NCI-H2107 treated with DMSO at 0.1 percent for 48 hours (cell line): ENCODE results near the gene INTS14.

Experiments
- DNase-seq: peaks from one replicate; lab custom pipeline; 2025; ENCODE audit not compliant: unreplicated experiment; lab: John Stamatoyannopoulos, UW

The INTS14 gene

DNA sequence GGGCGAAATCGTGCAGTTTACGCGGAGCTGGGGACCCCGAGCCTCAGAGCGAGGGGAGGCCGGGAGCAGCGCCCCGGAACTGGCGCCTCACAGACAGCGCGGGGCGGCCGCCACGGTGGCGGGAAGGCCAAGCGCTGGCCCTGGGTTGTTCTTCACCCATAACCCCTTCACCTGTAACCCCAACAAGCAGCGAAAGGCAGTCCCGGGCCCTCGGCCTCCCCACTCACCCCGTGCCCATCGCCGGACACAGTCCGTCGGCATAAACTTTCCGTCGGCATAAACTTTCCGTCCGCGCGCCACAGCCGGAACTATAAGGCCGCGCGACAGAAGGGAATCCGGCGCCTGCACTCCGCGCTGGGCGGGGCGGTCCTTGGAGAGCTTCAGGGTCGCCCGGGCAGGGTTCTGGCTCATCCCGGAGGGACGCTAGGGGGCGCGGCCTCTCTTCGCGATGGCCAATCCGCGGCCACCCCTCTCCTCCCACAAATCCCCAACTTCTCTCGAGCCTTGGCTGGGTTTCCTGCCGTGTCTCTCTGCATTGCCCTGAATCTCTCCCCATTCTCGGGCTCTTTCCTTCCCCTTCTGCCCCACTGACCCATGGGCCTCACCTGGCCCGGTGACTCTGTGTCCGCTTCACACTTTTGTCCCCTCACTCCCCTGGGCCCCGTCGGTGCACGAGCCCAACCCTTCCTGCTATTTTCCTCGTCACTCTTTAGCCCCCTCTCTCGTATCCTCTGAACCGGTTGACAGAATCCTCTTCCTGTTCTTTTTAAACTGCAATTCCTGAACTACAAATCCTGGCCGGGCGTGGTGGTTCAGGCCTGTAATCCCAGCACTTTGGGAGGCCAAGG is at the start of gene INTS14:
Gene INTS14 (minus strand): TSS at position 261 of the 848 bp plus-strand sequence. CDS start 3,751 bp downstream, outside the sequence.
- DNase-seq: peak; percentile 62

DNA sequence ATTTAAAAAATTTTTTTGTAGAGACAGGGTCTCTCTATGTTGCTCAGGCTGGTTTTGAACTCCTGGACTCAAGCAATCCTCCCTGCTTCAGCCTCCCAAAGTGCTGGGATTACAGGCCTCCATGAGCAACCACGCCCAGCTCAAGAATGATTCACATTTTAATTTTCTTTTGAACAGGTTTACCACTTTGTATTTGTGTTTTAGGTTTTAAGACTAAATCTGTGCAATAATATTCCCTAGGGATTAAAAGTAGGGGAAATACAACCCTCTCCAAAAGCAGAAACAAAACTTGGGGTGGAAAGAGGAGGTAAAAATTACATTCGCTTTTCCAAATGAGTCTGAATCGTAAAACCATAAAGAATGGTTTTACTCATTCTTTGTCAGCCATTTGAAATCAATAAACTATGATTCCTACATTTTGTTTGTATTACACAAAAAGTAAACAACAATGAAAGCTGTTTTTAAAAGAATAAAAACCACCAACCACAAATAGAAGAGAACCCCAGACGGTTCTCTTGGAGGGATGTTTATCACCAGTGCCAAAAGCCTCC is 48.6 kb upstream of the INTS14 start:
- DNase-seq: no peak

DNA sequence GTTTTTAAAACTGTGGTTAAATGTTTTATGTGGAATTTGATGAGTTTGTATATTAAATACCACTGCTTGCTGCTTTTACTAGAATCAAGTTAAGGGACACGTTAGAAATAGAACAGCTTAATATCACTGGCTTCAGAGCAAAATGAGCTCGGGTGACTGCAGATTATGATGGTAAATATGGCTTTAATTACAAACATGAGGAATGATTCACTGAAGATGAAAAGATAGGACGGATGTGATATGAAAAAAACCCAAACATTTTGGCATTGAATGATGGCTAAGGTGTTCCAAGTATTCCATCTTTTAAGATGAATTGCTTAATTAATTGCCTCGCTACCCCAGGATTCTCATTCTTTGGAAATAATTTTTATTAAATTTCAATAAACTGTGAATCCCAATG is 44.5 kb upstream of the INTS14 start:
- DNase-seq: no peak

DNA sequence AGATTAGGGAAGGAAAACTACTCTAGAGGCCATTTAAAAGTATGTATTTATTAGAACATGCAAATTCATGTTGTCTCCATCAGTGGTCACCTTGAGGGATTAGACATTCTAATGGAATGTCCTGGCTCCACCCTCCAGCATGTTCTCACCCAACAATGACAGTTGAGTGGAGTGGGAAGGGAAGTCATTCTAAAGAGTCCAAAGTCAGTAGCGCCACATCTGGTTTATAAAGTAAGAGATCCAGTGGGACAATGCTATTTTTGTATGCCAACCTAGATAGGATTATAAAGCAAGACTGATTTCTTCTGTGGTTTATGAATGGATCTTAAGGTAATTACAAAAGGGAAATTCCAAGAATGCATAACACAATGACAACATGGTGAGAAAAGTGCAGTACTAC is 44.1 kb upstream of the INTS14 start:
- DNase-seq: no peak

DNA sequence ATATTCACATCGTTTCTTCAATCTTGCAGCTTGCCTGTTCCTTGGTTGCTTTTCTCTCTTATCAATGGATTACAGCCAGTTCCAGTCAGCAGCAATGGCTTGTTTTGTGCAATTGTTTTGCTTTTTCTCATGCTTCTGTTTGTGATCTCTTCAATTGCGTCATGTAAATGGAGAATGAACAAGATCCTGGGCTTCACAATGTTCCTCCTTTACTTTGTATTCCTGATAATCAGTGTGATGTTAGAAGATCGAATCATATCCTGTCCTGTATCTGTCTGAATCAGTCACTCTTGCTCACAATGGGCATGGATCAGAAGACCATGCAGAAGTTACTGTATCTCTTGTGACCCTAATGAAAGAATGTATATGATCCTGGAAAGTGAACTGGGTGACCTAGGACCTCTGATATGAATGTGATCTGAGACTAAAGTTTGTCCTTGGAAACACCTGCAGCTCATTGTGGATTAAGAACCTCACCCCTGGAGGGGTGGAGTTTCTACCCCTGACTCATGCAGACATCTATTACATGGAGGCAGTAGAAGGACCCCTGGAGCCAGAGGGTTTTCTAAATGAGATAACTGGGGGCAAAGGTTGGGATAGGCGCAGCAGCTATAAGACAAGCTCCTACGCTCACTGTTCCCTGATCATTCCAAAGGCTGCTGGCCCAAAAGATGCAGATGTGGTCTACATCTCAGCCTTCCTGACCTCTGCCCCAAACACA is 43.0 kb upstream of the INTS14 start:
- no peak for DNase-seq

DNA sequence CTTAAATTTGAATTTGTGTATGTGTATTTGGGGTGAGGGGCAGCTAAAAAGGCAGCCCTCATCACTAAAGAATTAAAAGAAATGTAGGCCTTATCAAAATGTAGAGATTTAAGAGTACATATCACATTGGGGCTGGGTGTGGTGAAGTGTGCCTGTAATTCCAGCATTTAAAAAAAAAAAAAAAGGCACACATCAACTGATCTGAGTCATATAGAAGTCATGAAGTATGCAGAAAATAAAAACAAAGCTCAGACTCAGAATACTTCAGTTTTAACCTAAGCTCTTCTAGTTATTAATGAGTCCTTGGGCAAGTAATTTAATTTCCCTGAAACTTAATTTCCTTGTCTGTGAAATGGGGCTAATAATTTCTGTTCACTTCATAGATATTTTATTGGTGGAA is 42.4 kb upstream of the INTS14 start:
- DNase-seq: no peak

DNA sequence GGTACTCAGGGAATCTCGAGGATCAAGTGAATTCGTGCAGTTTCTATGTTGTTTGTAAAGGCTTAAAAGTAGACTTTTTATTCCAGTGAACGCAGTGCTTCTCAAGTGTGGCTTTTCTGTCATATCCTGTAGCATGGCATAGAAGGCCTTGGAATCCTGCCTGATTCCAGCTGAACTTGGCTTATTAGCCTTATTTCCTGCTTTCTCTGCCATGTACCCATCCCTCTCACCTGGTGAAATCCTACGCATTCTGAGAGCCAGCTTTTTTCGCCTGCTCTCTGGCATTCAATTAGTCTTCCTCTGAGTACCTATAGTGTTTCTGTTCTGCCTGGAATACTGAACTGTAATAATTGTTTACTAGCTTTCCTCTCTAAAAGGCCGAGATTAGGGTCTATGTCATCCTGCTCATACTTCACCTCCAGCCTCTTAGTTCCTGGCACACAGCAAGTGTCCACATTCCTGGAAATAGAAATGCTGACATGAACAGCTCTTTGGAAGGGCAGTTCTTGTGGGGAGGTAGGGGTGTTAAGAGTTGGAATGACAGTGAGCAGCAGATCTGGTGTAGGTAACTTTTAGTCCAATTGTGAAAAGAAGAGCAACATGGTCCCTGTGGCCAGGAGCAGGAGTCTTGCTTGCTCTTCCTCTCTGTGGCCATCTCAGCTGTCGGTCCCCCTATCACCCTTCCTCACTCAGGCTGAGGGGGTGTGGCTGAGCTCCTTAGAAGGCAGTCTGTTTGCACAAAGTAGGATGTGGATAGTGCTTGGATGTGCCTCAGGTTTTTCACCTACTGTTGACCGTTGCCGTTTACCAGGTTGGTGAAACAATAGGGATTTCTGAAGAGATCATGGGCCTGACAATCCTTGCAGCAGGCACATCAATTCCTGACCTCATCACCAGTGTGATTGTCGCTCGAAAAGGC is 41.2 kb upstream of the INTS14 start:
- DNase-seq: no peak

DNA sequence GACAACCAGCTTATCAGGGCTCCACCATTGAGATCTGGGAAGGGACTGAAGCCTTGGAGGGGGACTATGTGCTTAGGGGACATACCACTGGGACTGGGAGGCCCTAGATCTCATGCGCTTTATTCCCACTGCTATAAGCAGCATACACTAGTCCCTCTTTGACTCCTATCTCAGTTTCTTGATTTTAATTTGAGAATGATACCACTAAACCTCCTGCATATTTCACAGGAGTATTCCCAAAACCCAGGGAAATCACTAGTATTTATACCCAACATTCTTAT is 40.1 kb upstream of the INTS14 start:
- no peak for DNase-seq

DNA sequence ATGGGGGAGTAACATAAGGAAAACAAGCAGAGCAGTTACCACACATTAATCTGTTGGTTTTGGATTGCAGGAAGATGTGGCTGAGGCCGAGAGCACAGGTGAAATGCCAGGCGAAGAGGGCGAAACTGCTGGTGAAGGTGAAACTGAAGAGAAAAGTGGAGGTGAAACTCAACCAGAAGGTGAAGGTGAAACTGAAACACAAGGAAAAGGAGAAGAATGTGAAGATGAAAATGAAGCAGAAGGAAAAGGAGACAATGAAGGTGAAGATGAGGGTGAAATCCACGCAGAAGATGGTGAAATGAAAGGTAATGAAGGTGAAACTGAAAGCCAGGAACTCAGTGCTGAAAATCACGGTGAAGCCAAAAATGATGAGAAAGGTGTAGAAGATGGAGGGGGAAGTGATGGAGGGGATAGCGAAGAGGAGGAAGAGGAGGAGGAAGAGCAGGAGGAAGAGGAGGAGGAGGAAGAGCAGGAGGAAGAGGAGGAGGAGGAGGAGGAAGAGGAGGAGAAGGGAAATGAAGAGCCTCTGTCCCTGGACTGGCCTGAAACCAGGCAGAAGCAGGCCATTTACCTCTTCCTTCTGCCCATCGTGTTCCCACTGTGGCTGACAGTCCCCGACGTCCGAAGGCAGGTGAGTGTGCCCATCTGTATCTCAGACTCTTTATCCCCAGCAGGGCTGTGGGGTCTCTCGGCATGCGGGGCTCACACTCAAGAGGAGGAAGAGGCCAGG is 39.5 kb upstream of the INTS14 start:
- no peak for DNase-seq

DNA sequence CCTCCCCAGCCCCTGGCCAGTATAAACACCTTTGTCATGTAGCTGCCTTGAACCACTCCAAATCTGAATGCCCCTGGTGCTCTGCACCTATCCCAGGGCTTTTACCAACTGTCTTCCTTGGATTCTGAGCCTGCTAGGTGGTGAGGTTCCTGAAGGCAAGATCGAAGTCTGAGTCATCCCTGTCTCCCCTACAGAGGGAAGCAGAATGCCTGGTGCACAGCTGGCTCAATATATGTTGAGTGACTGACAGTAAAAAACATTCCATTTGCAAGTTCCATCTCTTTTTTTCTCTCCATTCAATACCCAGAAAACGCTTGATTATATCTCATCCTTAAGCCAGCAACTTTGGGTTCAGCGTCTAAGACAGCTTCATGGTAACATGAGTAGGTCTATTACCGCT is 35.6 kb upstream of the INTS14 start:
- DNase-seq: no peak

DNA sequence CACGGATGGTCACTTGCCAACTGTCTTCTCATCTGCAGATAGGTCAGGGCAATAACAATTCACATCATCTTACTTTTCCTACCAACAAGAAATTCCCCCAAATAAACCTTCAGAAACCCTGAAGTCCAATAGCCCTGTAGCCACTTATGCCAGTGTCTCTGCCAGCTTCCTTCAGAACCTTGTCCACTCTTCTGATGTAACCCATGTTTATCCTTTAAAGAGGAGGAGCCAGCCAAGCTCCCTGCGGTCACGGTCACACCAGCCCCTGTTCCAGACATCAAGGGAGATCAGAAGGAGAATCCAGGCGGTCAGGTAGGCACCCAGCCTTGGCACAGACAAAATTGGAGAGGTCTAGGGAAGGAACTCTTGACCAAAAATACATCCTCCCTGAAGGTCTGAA is 34.5 kb upstream of the INTS14 start:
- no peak for DNase-seq

DNA sequence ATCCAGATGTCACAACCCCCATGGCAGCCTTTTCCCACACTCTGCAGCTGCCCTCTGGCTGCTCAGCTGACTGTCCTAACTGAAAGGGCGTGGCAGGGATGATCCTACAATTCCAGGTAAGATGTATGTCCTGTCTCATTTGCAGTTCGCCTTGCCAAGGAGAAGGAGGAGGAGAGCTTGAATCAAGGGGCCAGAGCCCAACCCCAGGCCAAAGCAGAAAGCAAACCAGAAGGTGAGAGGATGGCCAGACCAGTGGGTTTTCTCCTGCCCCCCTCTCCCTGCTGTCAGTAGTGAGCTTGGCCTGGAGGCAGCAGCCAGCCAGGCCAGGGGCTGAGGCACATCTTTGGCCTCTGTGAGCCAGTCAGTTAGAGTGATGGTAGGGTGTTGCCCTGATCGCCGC is 33.4 kb upstream of the INTS14 start:
- no peak for DNase-seq

DNA sequence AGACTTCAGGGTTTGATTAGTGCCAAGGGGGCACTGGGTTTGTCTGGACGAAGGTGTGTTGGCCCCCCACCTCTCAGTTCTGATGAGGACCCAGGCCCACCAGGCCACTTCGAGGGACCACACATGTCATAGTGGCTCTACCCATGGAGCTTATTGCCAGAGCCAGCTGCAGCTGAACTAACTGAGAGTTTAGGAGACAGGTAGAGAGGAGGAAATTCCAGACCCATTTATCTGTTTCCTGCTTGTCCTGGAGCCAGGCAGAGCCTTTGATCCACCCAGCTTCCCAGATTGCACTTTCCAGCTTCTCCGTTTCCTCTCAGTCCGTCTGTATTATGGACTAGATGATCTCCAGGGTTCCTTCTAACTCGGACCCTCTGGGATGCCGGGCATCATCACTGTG is 31.7 kb upstream of the INTS14 start:
- DNase-seq: no peak

DNA sequence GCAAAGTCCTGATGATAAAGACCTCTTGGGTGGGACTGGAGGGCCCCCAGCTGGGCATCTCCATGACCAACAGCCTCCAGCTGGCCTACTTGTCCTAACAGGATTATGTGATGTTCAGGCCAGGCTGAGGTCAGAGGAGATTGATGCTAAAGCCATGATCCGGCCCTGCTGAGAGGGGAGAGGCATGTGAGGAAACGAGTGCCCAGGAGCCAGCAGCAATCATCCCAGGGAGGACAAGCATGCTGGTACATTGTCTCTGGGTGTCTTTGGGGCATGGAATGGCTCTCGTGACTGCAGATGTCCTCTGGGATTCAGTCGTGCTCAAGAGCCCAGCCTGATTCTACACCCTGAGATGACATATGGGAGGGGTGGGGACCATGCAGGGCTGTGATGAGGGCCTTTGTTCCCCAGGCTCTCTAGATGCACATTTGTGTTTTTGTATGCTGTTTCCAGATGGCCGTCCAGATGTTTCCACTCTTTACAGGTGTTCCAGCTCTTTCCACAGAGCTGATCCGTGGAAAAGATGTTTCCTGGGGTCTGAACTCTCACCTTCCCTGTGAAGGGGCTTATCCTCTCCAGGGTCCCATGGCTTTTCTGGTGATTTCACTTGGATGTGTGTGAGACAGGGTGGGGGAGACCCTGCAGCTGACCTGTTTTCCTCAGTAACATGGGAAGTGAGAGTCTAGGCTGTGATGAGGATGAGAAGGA is 31.0 kb upstream of the INTS14 start:
- no peak for DNase-seq

DNA sequence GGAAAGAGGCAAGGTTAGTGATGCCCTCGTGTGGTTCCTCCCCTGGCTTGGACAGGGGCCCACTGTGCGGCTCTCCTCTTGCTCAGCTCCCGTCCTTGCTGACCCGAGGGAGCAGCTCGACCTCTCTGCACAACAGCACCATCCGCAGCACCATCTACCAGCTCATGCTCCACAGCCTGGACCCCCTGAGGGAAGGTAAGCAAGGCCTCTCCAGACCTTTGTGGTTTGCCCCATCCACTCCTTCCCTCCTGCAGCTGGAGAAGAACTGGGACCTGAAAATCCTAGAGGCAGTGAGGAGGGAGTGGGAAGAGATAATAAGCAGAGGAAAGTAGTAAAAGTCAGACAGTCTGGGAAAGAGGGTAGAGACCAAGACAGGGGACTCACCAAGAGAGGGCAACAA is 28.6 kb upstream of the INTS14 start:
- DNase-seq: no peak

DNA sequence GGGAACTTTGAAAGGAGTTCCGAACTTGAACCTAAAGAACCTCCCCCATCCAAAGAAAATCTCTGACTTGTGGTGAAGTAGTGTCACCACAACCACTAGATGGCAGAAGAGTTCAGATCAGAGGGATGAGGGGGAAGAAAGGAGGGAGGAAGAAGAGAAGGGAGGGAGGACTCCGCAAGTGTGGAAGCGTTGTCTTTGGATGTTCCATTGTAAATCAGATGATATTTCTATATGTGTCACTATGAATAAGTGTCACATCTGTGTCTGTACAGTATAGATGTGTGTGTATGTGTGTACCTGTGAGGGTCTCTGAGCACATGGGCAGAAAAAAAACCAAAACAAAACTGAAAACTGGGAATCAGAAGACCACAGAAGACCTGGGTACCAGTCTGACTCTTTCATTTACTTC is 27.8 kb upstream of the INTS14 start:
- peak; percentile 70 for DNase-seq

DNA sequence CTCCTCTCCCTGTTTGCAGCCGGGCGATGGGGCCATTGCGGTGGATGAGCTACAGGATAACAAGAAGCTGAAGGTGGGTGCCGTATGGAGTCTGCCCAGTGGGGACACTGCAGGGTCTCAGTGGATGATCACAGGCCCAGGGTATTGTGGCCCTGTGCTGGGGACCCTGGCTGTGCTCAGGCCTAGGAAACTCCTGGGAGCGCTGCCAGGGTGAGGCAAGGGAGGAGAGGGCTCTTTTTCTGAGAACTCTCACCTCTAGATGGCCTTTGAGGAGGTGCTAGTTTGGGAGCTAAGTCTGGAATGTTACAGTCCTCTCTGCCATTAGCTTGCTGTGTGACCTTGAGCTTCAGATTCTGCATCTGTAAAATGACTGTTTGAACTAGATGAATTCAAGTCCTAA is 27.2 kb upstream of the INTS14 start:
- DNase-seq: no peak

DNA sequence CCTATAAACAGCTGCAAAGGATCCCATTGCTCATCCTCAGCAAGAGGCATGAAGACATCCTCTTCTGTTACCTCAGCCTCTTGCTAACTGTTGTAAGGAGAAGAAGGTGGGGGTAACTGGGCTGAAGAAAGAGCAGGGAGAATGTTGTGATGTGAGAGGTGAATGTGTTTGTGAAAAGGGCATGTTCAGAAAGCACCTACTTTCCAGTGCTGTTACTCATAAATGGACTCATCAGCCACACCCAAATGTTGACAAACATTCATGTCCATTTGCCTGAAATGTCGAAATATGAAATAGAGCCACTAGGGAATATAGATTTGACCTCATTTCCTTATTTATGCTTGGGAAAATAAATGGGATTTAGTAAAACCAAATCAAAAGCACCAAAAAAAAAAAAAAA is 23.4 kb upstream of the INTS14 start:
- DNase-seq: no peak

DNA sequence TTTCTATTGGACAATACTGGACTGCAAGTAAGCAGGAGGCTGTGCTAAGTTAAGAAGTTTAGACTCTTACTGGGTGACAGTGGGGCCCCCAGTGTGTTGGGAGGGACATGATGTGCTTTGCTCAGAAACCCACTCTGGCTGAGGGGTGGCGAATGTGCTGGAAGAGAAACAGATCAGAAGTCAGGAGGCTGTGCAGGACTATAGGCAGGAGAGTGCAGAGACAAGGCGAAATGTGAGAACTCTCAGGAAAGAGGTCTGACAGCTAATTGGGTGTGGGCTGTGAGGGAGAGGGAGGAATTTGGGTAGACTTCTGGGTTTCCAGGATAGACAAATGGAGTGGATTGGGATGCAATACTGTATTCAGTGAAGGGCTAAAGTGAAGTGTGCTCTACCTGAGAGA is 22.8 kb upstream of the INTS14 start:
- no peak for DNase-seq

DNA sequence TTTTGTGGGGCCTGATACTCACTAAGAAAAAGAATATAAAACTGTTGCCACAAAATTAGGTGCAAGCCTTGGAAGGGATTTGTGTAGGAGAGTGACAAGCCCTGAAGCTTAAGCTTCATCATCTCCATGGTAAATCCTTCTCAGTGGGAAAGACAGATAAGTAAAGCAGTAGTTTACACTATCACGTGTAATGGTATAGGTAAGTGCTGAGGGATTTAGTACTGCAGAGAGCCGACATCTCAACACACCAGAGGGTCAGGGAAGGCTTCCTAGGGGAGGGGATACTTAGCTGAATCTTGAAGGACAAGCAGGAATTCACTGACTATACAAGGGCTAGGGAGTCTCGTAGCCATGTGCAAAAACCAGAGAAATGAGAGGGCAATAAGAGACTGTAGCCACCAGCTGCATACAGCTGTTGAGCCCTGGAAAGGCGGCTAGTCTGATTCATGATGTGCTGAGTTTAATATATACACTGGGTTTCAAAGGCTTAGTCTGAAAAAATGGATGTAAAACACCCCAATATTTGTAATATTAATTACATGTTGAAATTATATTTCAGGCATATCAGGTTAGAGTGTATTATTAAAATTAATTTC is 21.9 kb upstream of the INTS14 start:
- no peak for DNase-seq
